ENCODE data around the gene CARMIL3. TPM values are rescaled to one million over a fixed set of nuclear protein-coding genes. Genes with fewer than 3 reads are reported as not detected.
"Not testable (repeated sequence)": the region's sequence is repeated elsewhere in the genome, so short reads cannot be mapped to it uniquely, and the experiment has no call there.

Gene CARMIL3
- total and polyA plus RNA-seq, 3 experiments from 2014 or later = 0.14 to 1.5 (median 1.2) TPM

GRCh38 chr14:24035769-24036168 is 16.0 kb upstream of the CARMIL3 start:
- POLR2A ChIA-PET; H3K4me1 ChIP-seq (ENCODE audit: insufficient read depth, low read length); H3K4me3 ChIP-seq (ENCODE audit: low read length); H3K36me3 ChIP-seq (ENCODE audit: insufficient read depth, low read length); H3K9me3 ChIP-seq (ENCODE audit: low read length); H3K36me3 Mint-ChIP-seq; DNase-seq; H3K27me3 Mint-ChIP-seq; H3K27me3 ChIP-seq (ENCODE audit: insufficient read depth, low read length, poor library complexity, severe bottlenecking); H3K27ac ChIP-seq (ENCODE audit: low read depth, low read length): not testable (repeated sequence)
- peak overlapping the region; percentile 93 to 97 (median 95) for H3K4me3 Mint-ChIP-seq
- H3K9me3 Mint-ChIP-seq = peaks cover 0 to 21% (median 13%) of the 10 kb centered on the region in 5 donors
- CTCF ChIA-PET = interaction anchor here (0.9 to 1.2 kb wide), 4 partner anchors 11 to 73 kb away, joined by 3 to 6 read pairs (median 3); no protein-coding TSS in a partner anchor
- H3K4me1 Mint-ChIP-seq = peaks cover 8 to 11% (median 10%) of the 10 kb centered on the region in 3 donors
- peak overlapping the region in 5 of 8 donors; percentile 17 to 90 (median 68) for H3K27ac Mint-ChIP-seq

GRCh38 chr14:24036169-24036962 is 15.4 kb upstream of the CARMIL3 start:
- Mint-ChIP-seq H3K4me3 (peak overlapping the region; percentile 93 to 97 (median 95)), H3K9me3 (peaks cover 0 to 16% (median 11%) of the 10 kb centered on the region in 5 donors), H3K36me3 (peaks cover 0 to 6% (median 2%) of the 10 kb centered on the region in 3 donors), H3K4me1 (peaks cover 8 to 11% (median 10%) of the 10 kb centered on the region in 3 donors), H3K27ac (peak overlapping the region; percentile 70 to 98 (median 92)), H3K27me3 (no peaks in the 10 kb centered on the region)
- peak; percentile 48 to 76 (median 74) for DNase-seq
- Histone ChIP-seq H3K4me3 (ENCODE audit: low read length) (peak overlapping the region; percentile 69), H3K9me3 (ENCODE audit: low read length) (no peaks in the 10 kb centered on the region), H3K27ac (ENCODE audit: low read depth, low read length) (no peak overlapping the region), H3K4me1 (ENCODE audit: insufficient read depth, low read length) (no peaks in the 10 kb centered on the region), H3K27me3 (ENCODE audit: insufficient read depth, low read length, poor library complexity, severe bottlenecking) (no peaks in the 10 kb centered on the region), H3K36me3 (ENCODE audit: insufficient read depth, low read length) (no peaks in the 10 kb centered on the region)
- ChIA-PET POLR2A (no interaction called here), CTCF (interaction anchor here (0.9 to 1.2 kb wide), 4 partner anchors 10 to 72 kb away, joined by 3 to 6 read pairs (median 3); no protein-coding TSS in a partner anchor)

GRCh38 chr14:24036963-24037657 is 14.7 kb upstream of the CARMIL3 start:
- CTCF ChIA-PET = interaction anchor here (0.9 to 1.2 kb wide), 4 partner anchors 9 to 72 kb away, joined by 3 to 6 read pairs (median 3); no protein-coding TSS in a partner anchor
- H3K4me3 ChIP-seq (ENCODE audit: low read length) = peak overlapping the region; percentile 69
- H3K9me3 ChIP-seq (ENCODE audit: low read length); DNase-seq; H3K4me1 ChIP-seq (ENCODE audit: insufficient read depth, low read length); H3K27me3 Mint-ChIP-seq; H3K27me3 ChIP-seq (ENCODE audit: insufficient read depth, low read length, poor library complexity, severe bottlenecking); H3K36me3 Mint-ChIP-seq; POLR2A ChIA-PET; H3K27ac ChIP-seq (ENCODE audit: low read depth, low read length); H3K36me3 ChIP-seq (ENCODE audit: insufficient read depth, low read length): not testable (repeated sequence)
- Mint-ChIP-seq H3K9me3 (peaks cover 0 to 10% (median 5%) of the 10 kb centered on the region in 5 donors), H3K4me1 (peaks cover 8 to 11% (median 10%) of the 10 kb centered on the region in 3 donors), H3K4me3 (peak overlapping the region; percentile 93 to 97 (median 95)), H3K27ac (peak overlapping the region; percentile 58 to 98 (median 90))

GRCh38 chr14:24037658-24038037 is 14.2 kb upstream of the CARMIL3 start:
- POLR2A ChIA-PET = no interaction called here
- peaks cover 0 to 6% (median 2%) of the 10 kb centered on the region in 3 donors for H3K36me3 Mint-ChIP-seq
- H3K27me3 Mint-ChIP-seq = peaks cover 3 to 10% of the 10 kb centered on the region in 2 donors
- peak overlapping the region in 1 of 8 donors; percentile 52 for H3K27ac Mint-ChIP-seq
- Histone ChIP-seq H3K9me3 (ENCODE audit: low read length) (no peaks in the 10 kb centered on the region), H3K4me3 (ENCODE audit: low read length) (no peak overlapping the region), H3K4me1 (ENCODE audit: insufficient read depth, low read length) (no peaks in the 10 kb centered on the region), H3K27me3 (ENCODE audit: insufficient read depth, low read length, poor library complexity, severe bottlenecking) (no peaks in the 10 kb centered on the region), H3K27ac (ENCODE audit: low read depth, low read length) (no peak overlapping the region), H3K36me3 (ENCODE audit: insufficient read depth, low read length) (no peaks in the 10 kb centered on the region)
- peaks cover 8 to 11% (median 10%) of the 10 kb centered on the region in 3 donors for H3K4me1 Mint-ChIP-seq
- no peak for DNase-seq
- H3K4me3 Mint-ChIP-seq = no peak overlapping the region
- CTCF ChIA-PET = interaction anchor here (1.0 to 1.6 kb wide), 3 partner anchors 20 to 71 kb away, joined by 3 read pairs; no protein-coding TSS in a partner anchor
- H3K9me3 Mint-ChIP-seq = peaks cover 0 to 6% (median 0%) of the 10 kb centered on the region in 5 donors

GRCh38 chr14:24038686-24039085 is 13.1 kb upstream of the CARMIL3 start:
- no peaks in the 10 kb centered on the region for H3K9me3 Mint-ChIP-seq
- CTCF ChIA-PET = interaction anchor here (1.0 to 1.6 kb wide), 4 partner anchors 9 to 70 kb away, joined by 3 read pairs; no protein-coding TSS in a partner anchor
- Histone ChIP-seq H3K4me1 (ENCODE audit: insufficient read depth, low read length) (no peaks in the 10 kb centered on the region), H3K27ac (ENCODE audit: low read depth, low read length) (no peak overlapping the region), H3K4me3 (ENCODE audit: low read length) (no peak overlapping the region), H3K36me3 (ENCODE audit: insufficient read depth, low read length) (no peaks in the 10 kb centered on the region), H3K9me3 (ENCODE audit: low read length) (no peaks in the 10 kb centered on the region), H3K27me3 (ENCODE audit: insufficient read depth, low read length, poor library complexity, severe bottlenecking) (no peaks in the 10 kb centered on the region)
- H3K27me3 Mint-ChIP-seq = peaks cover 3 to 13% of the 10 kb centered on the region in 2 donors
- POLR2A ChIA-PET = no interaction called here
- no peak overlapping the region for H3K4me3 Mint-ChIP-seq
- DNase-seq = no peak
- H3K4me1 Mint-ChIP-seq = peaks cover 8 to 11% (median 10%) of the 10 kb centered on the region in 3 donors
- H3K27ac Mint-ChIP-seq = peak overlapping the region in 1 of 8 donors; percentile 83
- peaks cover 0 to 2% (median 0%) of the 10 kb centered on the region in 3 donors for H3K36me3 Mint-ChIP-seq

GRCh38 chr14:24040692-24041091 is 11.1 kb upstream of the CARMIL3 start:
- ChIA-PET POLR2A (no interaction called here), CTCF (no interaction called here)
- no peaks in the 10 kb centered on the region for H3K27me3 ChIP-seq (ENCODE audit: insufficient read depth, low read length, poor library complexity, severe bottlenecking)
- no peak overlapping the region for H3K4me3 Mint-ChIP-seq
- H3K4me3 ChIP-seq (ENCODE audit: low read length) = no peak overlapping the region
- no peak overlapping the region for H3K27ac ChIP-seq (ENCODE audit: low read depth, low read length)
- no peaks in the 10 kb centered on the region for H3K9me3 ChIP-seq (ENCODE audit: low read length)
- H3K36me3 ChIP-seq (ENCODE audit: insufficient read depth, low read length) = no peaks in the 10 kb centered on the region
- H3K27ac Mint-ChIP-seq = no peak overlapping the region
- no peaks in the 10 kb centered on the region for H3K9me3 Mint-ChIP-seq
- H3K4me1 Mint-ChIP-seq = peaks cover 16 to 22% (median 18%) of the 10 kb centered on the region in 3 donors
- DNase-seq = no peak
- no peaks in the 10 kb centered on the region for H3K4me1 ChIP-seq (ENCODE audit: insufficient read depth, low read length)
- peaks cover 0 to 2% (median 0%) of the 10 kb centered on the region in 3 donors for H3K36me3 Mint-ChIP-seq
- H3K27me3 Mint-ChIP-seq = peaks cover 3 to 20% of the 10 kb centered on the region in 2 donors

DNA sequence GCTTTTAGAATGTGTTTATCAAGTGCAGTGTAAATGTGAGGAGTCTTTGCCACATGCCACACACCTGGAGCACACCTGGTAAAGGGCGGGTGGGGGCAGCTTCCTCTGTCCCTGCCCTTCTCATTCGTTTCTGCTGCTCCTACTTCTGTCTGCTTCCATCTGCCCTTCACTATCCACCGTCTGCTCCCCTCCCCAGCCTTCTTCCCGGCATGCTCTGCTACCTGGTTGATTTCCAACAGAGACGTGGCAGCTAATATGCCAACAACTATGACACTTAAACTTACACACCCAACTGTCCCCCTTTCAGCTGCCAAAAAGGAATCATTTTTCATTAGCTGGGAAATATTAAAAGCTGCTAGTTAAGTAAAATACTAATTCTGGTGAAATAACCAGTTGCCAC is 9.1 kb upstream of the CARMIL3 start:
- Mint-ChIP-seq H3K4me3 (no peak overlapping the region), H3K4me1 (peaks cover 8 to 15% (median 9%) of the 10 kb centered on the region in 3 donors), H3K27me3 (peaks cover 3 to 27% of the 10 kb centered on the region in 2 donors), H3K36me3 (no peaks in the 10 kb centered on the region), H3K9me3 (no peaks in the 10 kb centered on the region), H3K27ac (no peak overlapping the region)
- H3K9me3 ChIP-seq (ENCODE audit: low read length) = no peaks in the 10 kb centered on the region
- no peak overlapping the region for H3K4me3 ChIP-seq (ENCODE audit: low read length)
- no peak for DNase-seq
- no peaks in the 10 kb centered on the region for H3K4me1 ChIP-seq (ENCODE audit: insufficient read depth, low read length)
- H3K27me3 ChIP-seq (ENCODE audit: insufficient read depth, low read length, poor library complexity, severe bottlenecking) = no peaks in the 10 kb centered on the region
- no peaks in the 10 kb centered on the region for H3K36me3 ChIP-seq (ENCODE audit: insufficient read depth, low read length)
- POLR2A ChIA-PET = no interaction called here
- no peak overlapping the region for H3K27ac ChIP-seq (ENCODE audit: low read depth, low read length)
- CTCF ChIA-PET = interaction anchor here (1.5 to 2.9 kb wide), 2 partner anchors 9 to 48 kb away, joined by 4 to 9 read pairs; no protein-coding TSS in a partner anchor

Measured in CD8-positive, alpha-beta memory T cell (primary cell).